ENCODE results near the gene PER2.

The PER2 gene

GRCh38 chr2:238269741-238270140 is 18.7 kb downstream of the PER2 start:
- DNase-seq (ENCODE audit: extremely low read depth in 1 of 2, low read depth in 1 of 2): no peak

- no peak for DNase-seq (ENCODE audit: extremely low read depth in 1 of 2, low read depth in 1 of 2)
Measured at GRCh38 chr2:238267884-238268680, 20.3 kb downstream of the PER2 start.

DNA sequence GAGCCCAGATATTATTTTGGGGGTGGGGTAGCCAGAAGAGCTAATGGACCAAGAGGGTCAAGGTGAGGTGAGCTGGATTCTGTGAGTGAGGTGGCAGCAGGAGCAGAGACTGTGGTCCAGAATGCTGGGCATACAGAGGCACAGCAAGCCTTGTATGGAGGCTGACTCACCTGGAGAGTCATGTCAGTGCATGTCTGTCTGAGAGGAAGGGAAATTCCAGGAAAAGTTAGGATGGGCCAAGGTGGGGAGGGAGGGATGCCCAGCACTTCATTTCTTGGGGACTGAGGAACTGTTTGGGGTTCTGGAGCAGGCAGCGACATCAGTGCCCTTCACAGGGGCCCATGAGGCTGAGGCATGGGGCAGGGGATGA is 21.1 kb downstream of the PER2 start:
- no peak for DNase-seq (ENCODE audit: extremely low read depth in 1 of 2, low read depth in 1 of 2)

- DNase-seq (ENCODE audit: extremely low read depth in 1 of 2, low read depth in 1 of 2): no peak
Measured at GRCh38 chr2:238265605-238266004, 22.8 kb downstream of the PER2 start.

GRCh38 chr2:238264072-238264460 is 24.3 kb downstream of the PER2 start:
- no peak for DNase-seq (ENCODE audit: extremely low read depth in 1 of 2, low read depth in 1 of 2)

DNA sequence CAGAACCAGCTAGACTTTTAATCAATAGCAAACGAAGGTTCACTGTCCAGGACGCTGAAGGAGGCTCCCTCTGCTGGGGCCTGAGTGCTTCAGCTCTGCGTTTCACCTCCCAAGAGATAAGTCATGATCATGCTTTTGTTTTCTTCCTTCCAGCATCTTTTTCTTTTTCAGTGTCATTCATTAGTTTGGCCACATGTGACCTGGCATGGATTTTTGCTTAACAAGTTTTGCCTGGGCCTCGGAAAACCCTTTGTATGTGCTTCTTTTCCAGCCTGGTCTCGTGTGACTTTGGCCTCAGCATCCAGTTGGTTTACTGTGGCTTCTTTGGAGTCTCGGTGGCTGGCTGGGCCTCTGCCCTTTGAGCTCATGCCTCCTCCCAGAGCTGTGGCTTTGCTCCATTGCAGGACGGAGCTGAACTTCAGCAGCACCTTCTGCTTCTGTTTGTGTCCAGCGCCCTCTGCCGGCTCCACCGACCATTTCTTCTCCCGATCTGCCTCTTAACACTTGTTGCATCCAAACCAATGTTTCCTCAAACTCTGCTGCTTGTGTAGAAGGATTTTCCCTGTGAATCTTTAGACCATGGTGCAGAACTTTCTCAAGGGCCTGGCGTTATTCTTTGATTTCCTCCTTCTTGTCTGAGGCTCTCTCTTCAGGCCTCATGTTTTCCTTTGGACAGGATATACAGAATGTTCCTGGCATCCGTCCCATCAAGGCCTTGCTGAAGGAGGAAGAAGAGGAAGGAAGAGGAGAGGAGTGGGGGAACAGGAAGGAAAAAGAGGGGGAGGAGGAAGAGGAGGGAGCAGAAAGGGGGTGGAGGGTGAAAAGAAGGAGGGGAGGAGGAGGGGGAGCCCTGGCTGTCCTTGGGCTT is 25.0 kb downstream of the PER2 start:
- DNase-seq (ENCODE audit: extremely low read depth in 1 of 2, low read depth in 1 of 2): no peak

DNA sequence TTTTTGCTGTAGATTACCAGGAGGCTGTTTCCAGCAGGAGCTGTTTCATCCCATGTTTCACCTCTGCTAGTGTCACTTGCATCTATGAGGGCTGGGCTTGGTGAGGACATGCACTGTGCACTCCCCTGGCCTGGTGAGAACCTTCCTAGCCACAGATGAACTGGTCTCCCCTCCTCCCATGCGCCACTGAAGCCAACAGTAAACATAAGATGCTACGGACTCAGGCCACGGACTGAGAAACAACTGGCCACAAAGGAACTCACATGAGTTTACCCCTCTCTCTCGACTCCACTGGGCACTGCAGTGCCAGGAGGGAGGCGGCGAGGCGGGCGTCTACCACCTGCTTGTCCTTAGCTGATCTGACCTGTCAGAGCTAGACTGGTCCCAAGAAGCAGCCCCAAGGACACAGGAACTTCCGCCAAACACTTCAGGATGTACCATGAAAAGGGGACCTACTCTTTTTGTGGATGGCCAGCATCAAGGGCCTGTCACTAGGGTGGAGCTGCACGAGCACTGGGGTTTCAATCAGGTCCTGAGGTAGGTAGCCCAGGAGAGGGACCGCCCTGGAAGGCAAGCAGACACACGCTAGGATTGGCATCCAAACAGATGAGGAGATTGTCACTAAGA is 25.8 kb downstream of the PER2 start:
- no peak for DNase-seq (ENCODE audit: extremely low read depth in 1 of 2, low read depth in 1 of 2)

DNA sequence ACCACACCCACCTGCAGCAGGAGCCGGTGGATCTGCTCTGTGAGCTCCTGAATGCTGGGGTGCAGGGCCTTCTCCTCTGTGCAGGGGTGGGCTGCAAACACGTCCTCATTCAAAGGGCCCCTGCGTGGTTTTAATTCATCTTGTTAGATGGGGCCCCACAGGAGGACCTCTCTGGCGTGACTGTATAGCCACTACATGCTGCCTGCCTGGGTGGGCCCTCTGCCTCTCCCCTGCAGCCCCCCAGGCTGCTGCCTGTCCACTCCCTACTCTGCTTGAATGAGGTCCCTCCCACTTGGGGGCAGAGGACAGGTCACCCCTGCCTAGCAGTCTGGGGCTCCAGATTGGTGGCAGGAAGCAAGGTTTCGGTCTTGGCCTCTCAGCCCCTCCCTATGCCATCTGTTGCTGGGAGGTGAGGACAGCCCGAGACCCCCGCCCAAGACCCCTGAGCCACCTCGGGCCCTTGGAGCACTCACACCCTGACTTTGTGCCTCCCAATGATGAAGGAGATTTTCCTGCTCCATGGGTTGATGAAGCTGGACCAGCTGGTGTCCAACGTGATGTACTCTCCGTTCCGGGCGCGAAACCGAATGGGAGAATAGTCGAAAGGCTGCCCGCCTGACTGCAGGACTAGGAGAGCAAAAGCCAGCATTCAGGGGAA is 26.6 kb downstream of the PER2 start:
- DNase-seq (ENCODE audit: extremely low read depth in 1 of 2, low read depth in 1 of 2): no peak

- no peak for DNase-seq (ENCODE audit: extremely low read depth in 1 of 2, low read depth in 1 of 2)
Measured at GRCh38 chr2:238260883-238261282, 27.5 kb downstream of the PER2 start.

DNA sequence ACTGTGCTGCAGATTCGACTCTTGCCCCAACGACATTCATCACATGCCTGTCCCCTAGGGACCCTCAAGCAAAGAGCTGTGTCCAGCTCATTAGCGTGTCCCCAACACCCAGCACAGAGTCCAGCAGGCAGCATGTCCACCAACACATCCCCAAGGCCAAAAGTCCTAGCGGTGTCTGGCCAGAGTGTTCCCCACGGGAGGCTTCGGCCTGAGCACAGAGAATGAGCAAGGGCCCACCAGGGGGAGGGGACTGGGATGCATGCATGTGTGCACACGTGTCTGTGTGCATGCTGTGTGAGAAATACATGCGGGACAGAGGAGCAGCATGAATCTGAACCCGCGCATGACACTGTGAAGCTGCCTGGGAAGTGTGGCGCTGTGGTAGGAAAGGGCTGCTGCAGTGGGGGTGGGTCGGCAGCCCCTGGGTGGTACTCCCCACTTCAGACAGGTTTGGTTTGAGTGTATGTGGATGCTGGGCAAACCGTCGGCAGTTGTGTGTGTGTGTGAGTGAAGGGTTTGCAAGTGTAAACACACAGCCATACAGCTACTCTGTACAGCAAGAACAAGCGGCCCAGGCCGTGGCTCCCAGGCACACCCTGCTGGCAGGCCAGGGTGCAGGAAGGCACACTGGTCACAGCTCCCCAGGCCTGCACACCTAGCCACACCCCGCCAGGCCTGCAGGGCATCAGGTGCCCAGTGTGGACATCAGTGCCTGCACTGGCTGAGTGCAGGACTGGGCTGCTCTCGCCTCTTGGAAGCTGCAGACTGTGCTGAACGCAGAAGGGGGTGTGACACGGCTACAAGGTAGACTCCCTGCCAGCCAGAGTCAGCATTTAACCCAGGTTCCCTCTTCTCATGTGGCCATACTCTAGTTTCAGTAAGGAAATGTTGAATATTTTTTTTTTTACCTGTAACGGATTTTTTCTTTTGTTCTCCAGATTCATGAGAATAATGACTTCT is 29.1 kb downstream of the PER2 start:
- DNase-seq (ENCODE audit: extremely low read depth in 1 of 2, low read depth in 1 of 2): no peak

- no peak for DNase-seq (ENCODE audit: extremely low read depth in 1 of 2, low read depth in 1 of 2)
Measured at GRCh38 chr2:238257786-238258700, 30.4 kb downstream of the PER2 start.

DNA sequence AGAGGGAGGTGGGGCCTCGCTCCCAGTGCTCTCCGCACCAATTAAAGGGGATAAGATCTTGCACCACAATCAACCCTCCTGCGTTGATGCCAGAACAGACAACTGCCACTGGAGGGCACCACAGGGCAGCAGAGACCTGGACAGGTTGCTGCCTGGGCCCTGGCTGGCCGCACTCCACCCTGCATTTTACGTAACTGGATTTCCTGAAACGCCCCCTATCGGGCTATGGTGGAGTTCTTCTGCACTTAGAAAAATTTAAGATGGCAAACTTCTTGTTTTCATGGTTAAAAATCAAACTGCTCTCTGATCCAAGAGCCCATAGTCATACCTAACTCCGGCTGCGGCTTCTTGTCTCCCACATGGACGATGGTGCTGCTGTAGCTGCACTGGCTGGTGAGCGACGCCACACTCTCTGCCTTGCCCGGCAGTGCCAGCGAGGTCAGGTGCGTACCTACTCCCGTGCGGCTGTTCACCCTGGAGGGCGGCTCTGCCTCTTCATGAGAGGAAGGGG is 31.8 kb downstream of the PER2 start:
- DNase-seq (ENCODE audit: extremely low read depth in 1 of 2, low read depth in 1 of 2): peak; percentile 36 to 59

GRCh38 chr2:238256111-238256510 is 32.3 kb downstream of the PER2 start:
- DNase-seq (ENCODE audit: extremely low read depth in 1 of 2, low read depth in 1 of 2): no peak

DNA sequence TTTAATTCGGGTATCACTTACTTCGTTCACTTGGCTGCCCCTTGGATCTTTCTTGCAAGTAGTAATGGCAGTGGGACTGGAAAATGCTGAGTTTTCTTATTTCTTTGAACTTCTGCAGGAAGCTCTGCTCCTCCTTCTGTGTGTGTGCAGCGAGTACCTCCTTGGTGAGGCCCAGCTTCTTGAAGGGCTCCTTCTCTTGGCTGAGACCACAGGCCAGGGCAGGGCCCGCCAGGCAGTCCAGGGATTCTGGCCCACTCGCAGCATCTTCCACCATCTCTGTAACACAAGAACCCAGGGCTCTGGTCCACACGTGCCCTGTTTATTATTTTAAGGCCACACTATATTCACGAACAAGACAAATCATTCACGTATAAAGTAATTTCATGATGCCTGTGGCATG is 32.8 kb downstream of the PER2 start:
- DNase-seq (ENCODE audit: extremely low read depth in 1 of 2, low read depth in 1 of 2): no peak

DNA sequence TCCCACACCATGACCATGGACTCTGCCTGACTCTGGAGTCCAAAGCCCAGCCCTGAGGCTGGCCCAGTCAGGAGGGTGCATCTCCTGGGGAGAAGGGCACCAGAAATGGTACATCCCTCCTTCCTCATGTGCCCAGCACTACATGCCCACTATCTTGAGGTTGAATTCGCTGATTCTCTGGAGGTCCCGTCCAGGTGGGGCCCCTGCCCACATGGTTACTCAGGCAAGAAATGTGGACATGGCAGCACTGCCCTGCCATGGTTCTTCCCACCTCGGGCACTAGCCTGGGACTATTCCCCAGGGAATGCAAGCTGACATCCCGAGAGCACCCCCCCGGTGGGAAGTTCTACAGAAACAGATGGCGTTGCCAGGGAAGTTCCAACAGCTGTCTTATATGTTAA is 33.3 kb downstream of the PER2 start:
- no peak for DNase-seq (ENCODE audit: extremely low read depth in 1 of 2, low read depth in 1 of 2)

DNA sequence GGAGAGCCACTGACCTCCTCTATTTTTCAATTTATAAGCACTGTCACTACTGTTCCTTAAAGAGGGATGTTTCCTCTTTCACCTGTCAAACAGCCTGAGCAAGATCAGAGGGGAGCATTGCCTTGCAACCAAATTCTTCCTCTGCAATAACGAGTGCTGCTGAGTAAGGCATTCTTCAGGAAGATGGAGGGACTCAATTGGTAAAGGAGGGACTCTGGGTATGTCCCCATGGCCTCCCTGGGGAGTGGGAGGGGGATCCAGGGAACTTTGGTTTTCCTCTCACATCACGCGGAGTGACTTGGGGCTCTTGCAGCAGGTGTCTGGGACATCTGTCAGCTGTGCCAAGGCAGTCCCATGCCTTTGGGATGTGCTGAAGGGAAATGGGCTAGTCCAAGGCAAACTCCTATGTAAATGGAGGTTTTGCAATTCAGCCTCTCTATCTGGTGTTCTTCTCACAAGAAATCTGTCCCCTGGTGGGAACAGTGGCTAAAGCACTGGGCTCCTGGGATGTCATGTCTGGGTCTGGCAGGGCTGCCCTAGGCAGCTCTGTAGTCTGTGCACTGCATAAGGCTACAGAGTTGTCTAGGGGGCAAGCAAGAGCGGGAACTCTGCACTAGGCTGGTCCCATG is 34.2 kb downstream of the PER2 start:
- DNase-seq (ENCODE audit: extremely low read depth in 1 of 2, low read depth in 1 of 2): no peak

DNA sequence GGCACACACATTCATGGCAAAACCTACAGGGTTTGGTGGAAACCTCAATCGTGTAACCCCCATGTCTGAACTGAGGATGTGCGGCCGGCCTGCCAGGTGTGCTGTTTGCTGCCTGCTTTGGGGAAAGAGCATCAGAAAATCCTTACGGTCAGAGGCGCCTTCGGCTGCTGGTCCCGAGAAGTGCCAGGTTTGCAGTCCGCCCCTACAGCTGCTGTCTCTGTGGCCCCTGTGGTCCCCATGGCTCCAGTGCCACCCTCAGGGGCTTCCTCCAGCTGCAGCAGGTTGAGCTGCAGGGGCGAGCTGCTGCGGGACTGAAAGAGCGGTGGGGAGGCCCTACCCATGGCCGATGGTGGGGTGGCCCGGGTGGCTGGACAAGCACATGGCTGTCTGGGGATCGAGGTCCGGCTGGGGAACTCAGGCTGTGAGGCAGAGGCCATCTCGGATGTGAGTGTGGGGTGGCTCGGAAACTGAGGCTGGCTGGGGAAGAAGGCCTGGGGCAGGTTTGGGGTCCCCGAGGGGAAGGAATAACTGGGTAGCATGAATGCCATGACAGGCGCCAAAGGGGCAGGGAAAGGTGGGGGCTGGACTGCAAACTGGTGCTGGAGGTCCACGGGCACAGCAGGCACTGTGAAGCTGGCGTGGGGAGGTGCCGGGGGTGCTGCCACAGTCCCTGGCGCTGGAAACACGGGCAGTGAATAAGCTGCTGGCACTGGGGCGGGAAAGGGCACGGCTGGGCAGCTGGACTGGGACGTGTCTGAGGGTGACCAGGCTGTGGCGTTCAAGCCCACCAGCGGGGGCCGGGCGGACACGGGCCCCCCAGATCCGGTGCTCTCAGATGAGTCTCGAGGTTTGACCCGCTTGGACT is 35.4 kb downstream of the PER2 start:
- no peak for DNase-seq (ENCODE audit: extremely low read depth in 1 of 2, low read depth in 1 of 2)

All from stimulated activated CD8-positive, alpha-beta memory T cell treated with anti-CD3 and anti-CD28 coated beads, Interleukin-7, amount 100 ng/mL, for 48 hours (primary cell).